HEK293 (cell line): ENCODE measurements around the gene GUCA1C.
A peak's percentile ranks its signal among the peaks of the same experiment; 100 is the strongest.

Source experiments
- CTCF ChIA-PET: fragments of 350-600 bp; formaldehyde crosslinking; extraction: SDS; loops from one replicate; lab custom pipeline; 2021; ENCODE audit warnings: antibody characterized with exemption; lab: Yijun Ruan, JAX
- POLR2A ChIA-PET: fragments of 300-600 bp; formaldehyde crosslinking; extraction: SDS; loops from one replicate; lab custom pipeline; 2020; ENCODE audit warnings: antibody characterized with exemption, inconsistent platforms; lab: Yijun Ruan, JAX
- H3K27ac ChIP-seq: fragments of 200-500 bp; sonication (Bioruptor generic); 2 replicates; pipeline ENCODE4 v1.5.1; 2014; ENCODE audit warnings: low read depth, low read length, control low read depth, inconsistent platforms; ENCODE audit errors: extremely low read depth
- H3K36me3 ChIP-seq, 2 experiments: fragments of 200-500 bp in 1 of 2; sonication (Bioruptor generic) in 1 of 2; 1 replicate in 1 of 2; 2 replicates in 1 of 2; pipeline ENCODE4 v1.5.1; 2014 to 2017; ENCODE audit warnings: inconsistent platforms in 2 of 2, low read length in 2 of 2; ENCODE audit not compliant: control insufficient read depth in 2 of 2, insufficient read depth in 1 of 2
- H3K4me1 ChIP-seq: fragments of 200-500 bp; sonication (Bioruptor generic); 2 replicates; pipeline ENCODE4 v1.5.1; 2014; ENCODE audit warnings: mild to moderate bottlenecking, low read length, inconsistent platforms; ENCODE audit not compliant: control insufficient read depth, insufficient read depth
- H3K4me3 ChIP-seq: 2 replicates; pipeline ENCODE4 v1.5.1; 2011; ENCODE audit warnings: low read depth, mild to moderate bottlenecking, control low read depth, low read length, moderate library complexity
- H3K9me3 ChIP-seq: fragments of 200-500 bp; sonication (Bioruptor generic); 2 replicates; pipeline ENCODE4 v1.5.1; 2014; ENCODE audit warnings: low read depth, low read length, inconsistent platforms; ENCODE audit not compliant: control insufficient read depth, insufficient read depth
- GFI1B ChIP-seq: fragments of 450-650 bp; formaldehyde crosslinking; IDR thresholded peaks from 2 replicates; pipeline ENCODE4 v1.5.1; 2016; ENCODE audit warnings: missing biosample characterization, missing genetic modification characterization
- KLF7 ChIP-seq: fragments of 450-650 bp; formaldehyde crosslinking; IDR thresholded peaks from 2 replicates; pipeline ENCODE4 v1.5.1; 2016; ENCODE audit warnings: missing biosample characterization, missing genetic modification characterization, borderline replicate concordance
- KLF9 ChIP-seq: fragments of 450-650 bp; formaldehyde crosslinking; IDR thresholded peaks from 2 replicates; pipeline ENCODE4 v1.5.1; 2016; ENCODE audit warnings: missing biosample characterization, missing genetic modification characterization, low read depth
- REPIN1 ChIP-seq: fragments of 450-650 bp; formaldehyde crosslinking; IDR thresholded peaks from 2 replicates; pipeline ENCODE4 v1.5.1; 2017; ENCODE audit warnings: missing biosample characterization, missing genetic modification characterization, low read depth
- SCRT2 ChIP-seq: fragments of 450-650 bp; formaldehyde crosslinking; IDR thresholded peaks from 2 replicates; pipeline ENCODE4 v1.5.1; 2016; ENCODE audit warnings: missing biosample characterization, missing genetic modification characterization
- WT1 ChIP-seq: fragments of 450-650 bp; formaldehyde crosslinking; IDR thresholded peaks from 2 replicates; pipeline ENCODE4 v1.5.1; 2016; ENCODE audit warnings: missing biosample characterization, missing genetic modification characterization
- ZBTB21 ChIP-seq: fragments of 450-650 bp; formaldehyde crosslinking; IDR thresholded peaks from 2 replicates; pipeline ENCODE4 v1.5.1; 2017; ENCODE audit warnings: missing biosample characterization, missing genetic modification characterization
- ZEB2 ChIP-seq: fragments of 450-650 bp; formaldehyde crosslinking; IDR thresholded peaks from 2 replicates; pipeline ENCODE4 v1.5.1; 2016; ENCODE audit warnings: missing biosample characterization, missing genetic modification characterization
- ZNF23 ChIP-seq: fragments of 450-650 bp; formaldehyde crosslinking; IDR thresholded peaks from 2 replicates; pipeline ENCODE4 v1.5.1; 2016; ENCODE audit warnings: missing biosample characterization, missing genetic modification characterization, borderline replicate concordance
- ZNF292 ChIP-seq: fragments of 450-650 bp; formaldehyde crosslinking; IDR thresholded peaks from 2 replicates; pipeline ENCODE4 v1.5.1; 2016; ENCODE audit warnings: low read depth, missing biosample characterization, missing genetic modification characterization, borderline replicate concordance
- ZNF350 ChIP-seq: fragments of 450-650 bp; formaldehyde crosslinking; IDR thresholded peaks from 2 replicates; pipeline ENCODE4 v1.5.0; 2017; ENCODE audit warnings: missing biosample characterization, mild to moderate bottlenecking, missing genetic modification characterization
- ZNF37A ChIP-seq: fragments of 450-650 bp; IDR thresholded peaks from 2 replicates; pipeline ENCODE4 v1.5.1; 2018; ENCODE audit warnings: missing biosample characterization, missing genetic modification characterization
- ZNF416 ChIP-seq: fragments of 450-650 bp; formaldehyde crosslinking; IDR thresholded peaks from 2 replicates; pipeline ENCODE4 v1.5.1; 2016; ENCODE audit warnings: missing biosample characterization, missing genetic modification characterization
- ZNF501 ChIP-seq: fragments of 450-650 bp; formaldehyde crosslinking; IDR thresholded peaks from 2 replicates; pipeline ENCODE4 v1.5.1; 2016; ENCODE audit warnings: missing biosample characterization, missing genetic modification characterization
- ZNF529 ChIP-seq: fragments of 450-650 bp; formaldehyde crosslinking; IDR thresholded peaks from 2 replicates; pipeline ENCODE4 v1.5.1; 2017; ENCODE audit warnings: missing genetic modification characterization, missing biosample characterization; ENCODE audit not compliant: insufficient replicate concordance
- ZNF548 ChIP-seq: fragments of 450-650 bp; formaldehyde crosslinking; IDR thresholded peaks from 2 replicates; pipeline ENCODE4 v1.5.1; 2016; ENCODE audit warnings: missing biosample characterization, missing genetic modification characterization
- ZNF654 ChIP-seq: fragments of 450-650 bp; formaldehyde crosslinking; IDR thresholded peaks from 2 replicates; pipeline ENCODE4 v1.5.1; 2016; ENCODE audit warnings: low read depth, missing biosample characterization, missing genetic modification characterization
- ZNF658 ChIP-seq: fragments of 450-650 bp; formaldehyde crosslinking; IDR thresholded peaks from 2 replicates; pipeline ENCODE4; 2016; ENCODE audit warnings: missing biosample characterization, missing genetic modification characterization
- ZNF747 ChIP-seq: fragments of 450-650 bp; formaldehyde crosslinking; IDR thresholded peaks from 2 replicates; pipeline ENCODE4 v1.5.1; 2016; ENCODE audit warnings: missing biosample characterization, missing genetic modification characterization
- TF ChIP-seq, protein P1 (sequence below): fragments of 450-650 bp; formaldehyde crosslinking; IDR thresholded peaks from 2 replicates; pipeline ENCODE4 v1.5.1; 2016; ENCODE audit warnings: missing biosample characterization, missing genetic modification characterization
- TF ChIP-seq, protein P2 (sequence below): fragments of 450-650 bp; formaldehyde crosslinking; IDR thresholded peaks from 2 replicates; pipeline ENCODE4 v1.5.1; 2016; ENCODE audit warnings: missing biosample characterization, missing genetic modification characterization, low read depth
- TF ChIP-seq, protein P3 (sequence below): fragments of 450-650 bp; formaldehyde crosslinking; IDR thresholded peaks from 2 replicates; pipeline ENCODE4 v1.5.1; 2016; ENCODE audit warnings: missing biosample characterization, missing genetic modification characterization, borderline replicate concordance
- TF ChIP-seq, protein P4 (sequence below): fragments of 450-650 bp; formaldehyde crosslinking; IDR thresholded peaks from 2 replicates; pipeline ENCODE4 v1.5.1; 2017; ENCODE audit warnings: missing biosample characterization, missing genetic modification characterization

GUCA1C gene

DNA sequence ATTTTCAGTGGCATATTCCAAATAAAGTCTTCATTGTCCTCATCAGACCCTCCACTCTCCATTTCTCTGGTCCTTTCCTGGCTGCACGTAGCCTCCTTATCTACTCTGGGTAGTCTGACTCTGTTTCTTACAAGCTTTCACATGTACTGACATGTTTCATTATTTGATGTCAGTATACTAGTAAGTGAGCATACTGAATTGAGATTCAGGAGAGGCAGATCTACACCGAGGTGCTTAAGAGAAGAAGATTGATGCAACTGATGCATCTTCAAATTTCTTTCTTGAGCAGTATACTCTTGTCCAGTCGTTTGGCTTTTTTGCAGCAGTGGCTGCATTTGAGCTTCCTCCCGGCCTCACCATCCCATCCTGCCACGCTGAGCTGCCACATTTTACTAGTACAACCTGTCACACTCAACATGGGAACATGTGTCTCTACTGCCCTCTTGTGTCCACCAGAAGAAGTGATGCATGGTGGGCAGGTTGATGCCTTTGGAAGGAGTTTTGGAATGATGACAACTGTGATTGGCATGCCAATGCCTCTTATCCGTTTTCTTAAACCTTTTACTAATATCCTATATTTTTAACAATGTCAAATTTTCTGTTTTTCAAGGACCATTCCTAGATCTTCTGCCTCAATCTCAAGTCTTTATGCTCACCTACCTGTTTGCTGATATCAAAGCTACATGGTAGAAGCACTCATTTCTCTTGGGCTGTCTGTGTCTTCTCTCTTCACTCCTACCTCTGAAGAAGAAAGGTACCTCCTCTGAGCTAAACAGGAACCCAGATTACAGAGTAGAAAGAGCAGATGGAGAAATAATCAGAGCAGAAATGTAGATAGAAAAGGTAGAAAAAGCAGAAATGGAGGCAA is 38.7 kb downstream of the GUCA1C start:
- no peaks in the 10 kb centered on the region for H3K36me3 ChIP-seq
- TF ChIP-seq, protein P1, sequence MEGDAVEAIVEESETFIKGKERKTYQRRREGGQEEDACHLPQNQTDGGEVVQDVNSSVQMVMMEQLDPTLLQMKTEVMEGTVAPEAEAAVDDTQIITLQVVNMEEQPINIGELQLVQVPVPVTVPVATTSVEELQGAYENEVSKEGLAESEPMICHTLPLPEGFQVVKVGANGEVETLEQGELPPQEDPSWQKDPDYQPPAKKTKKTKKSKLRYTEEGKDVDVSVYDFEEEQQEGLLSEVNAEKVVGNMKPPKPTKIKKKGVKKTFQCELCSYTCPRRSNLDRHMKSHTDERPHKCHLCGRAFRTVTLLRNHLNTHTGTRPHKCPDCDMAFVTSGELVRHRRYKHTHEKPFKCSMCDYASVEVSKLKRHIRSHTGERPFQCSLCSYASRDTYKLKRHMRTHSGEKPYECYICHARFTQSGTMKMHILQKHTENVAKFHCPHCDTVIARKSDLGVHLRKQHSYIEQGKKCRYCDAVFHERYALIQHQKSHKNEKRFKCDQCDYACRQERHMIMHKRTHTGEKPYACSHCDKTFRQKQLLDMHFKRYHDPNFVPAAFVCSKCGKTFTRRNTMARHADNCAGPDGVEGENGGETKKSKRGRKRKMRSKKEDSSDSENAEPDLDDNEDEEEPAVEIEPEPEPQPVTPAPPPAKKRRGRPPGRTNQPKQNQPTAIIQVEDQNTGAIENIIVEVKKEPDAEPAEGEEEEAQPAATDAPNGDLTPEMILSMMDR (tag by site-specific recombination): peak; percentile 50
- TF ChIP-seq ZNF658 (tag by site-specific recombination): no peak
- TF ChIP-seq SCRT2 (tag by site-specific recombination): peak; percentile 66
- TF ChIP-seq ZNF654 (tag by site-specific recombination): peak; percentile 75
- H3K27ac ChIP-seq: no peak overlapping the region
- no peak overlapping the region for H3K4me3 ChIP-seq
- H3K9me3 ChIP-seq: no peaks in the 10 kb centered on the region
- ChIA-PET CTCF (interaction anchor here (0.6 to 1.7 kb wide), 27 partner anchors 10 to 1239 kb away, joined by 3 to 10 read pairs (median 3); no protein-coding TSS in a partner anchor), POLR2A (no interaction called here)
- no peaks in the 10 kb centered on the region for H3K4me1 ChIP-seq

DNA sequence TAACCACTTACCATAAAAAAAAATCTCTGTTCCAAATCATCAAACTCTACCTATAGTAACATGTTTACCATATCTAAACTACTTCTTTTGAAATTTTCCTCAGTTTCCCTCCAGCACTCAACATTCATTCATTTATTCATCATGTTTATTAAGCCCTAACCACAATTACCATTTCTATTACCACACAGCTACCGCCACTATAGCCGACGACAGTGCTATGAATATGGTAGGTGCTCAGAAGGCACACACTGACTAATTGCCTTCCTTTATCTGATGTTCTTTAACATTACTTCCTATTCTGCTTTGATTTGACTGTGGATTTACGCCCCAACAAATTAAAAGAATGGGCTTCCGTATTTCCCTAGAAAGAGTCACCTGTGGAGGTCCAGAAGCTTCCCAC is 43.9 kb downstream of the GUCA1C start:
- ChIA-PET POLR2A (no interaction called here), CTCF (no interaction called here)
- no peaks in the 10 kb centered on the region for H3K4me1 ChIP-seq
- H3K4me3 ChIP-seq: no peak overlapping the region
- no peaks in the 10 kb centered on the region for H3K9me3 ChIP-seq
- H3K36me3 ChIP-seq: no peaks in the 10 kb centered on the region
- TF ChIP-seq ZNF501 (tag by site-specific recombination): no peak
- no peak for TF ChIP-seq ZNF23
- TF ChIP-seq, protein P2, sequence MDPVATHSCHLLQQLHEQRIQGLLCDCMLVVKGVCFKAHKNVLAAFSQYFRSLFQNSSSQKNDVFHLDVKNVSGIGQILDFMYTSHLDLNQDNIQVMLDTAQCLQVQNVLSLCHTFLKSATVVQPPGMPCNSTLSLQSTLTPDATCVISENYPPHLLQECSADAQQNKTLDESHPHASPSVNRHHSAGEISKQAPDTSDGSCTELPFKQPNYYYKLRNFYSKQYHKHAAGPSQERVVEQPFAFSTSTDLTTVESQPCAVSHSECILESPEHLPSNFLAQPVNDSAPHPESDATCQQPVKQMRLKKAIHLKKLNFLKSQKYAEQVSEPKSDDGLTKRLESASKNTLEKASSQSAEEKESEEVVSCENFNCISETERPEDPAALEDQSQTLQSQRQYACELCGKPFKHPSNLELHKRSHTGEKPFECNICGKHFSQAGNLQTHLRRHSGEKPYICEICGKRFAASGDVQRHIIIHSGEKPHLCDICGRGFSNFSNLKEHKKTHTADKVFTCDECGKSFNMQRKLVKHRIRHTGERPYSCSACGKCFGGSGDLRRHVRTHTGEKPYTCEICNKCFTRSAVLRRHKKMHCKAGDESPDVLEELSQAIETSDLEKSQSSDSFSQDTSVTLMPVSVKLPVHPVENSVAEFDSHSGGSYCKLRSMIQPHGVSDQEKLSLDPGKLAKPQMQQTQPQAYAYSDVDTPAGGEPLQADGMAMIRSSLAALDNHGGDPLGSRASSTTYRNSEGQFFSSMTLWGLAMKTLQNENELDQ (tag by site-specific recombination): no peak
- no peak for TF ChIP-seq REPIN1 (tag by site-specific recombination)
- TF ChIP-seq ZNF350 (tag by site-specific recombination): no peak
- no peak for TF ChIP-seq ZNF747 (tag by site-specific recombination)
- TF ChIP-seq KLF9 (tag by site-specific recombination): no peak
- no peak for TF ChIP-seq ZEB2
- TF ChIP-seq ZBTB21: no peak
- no peak for TF ChIP-seq GFI1B (tag by site-specific recombination)
- TF ChIP-seq ZNF529: no peak
- TF ChIP-seq, protein P3, sequence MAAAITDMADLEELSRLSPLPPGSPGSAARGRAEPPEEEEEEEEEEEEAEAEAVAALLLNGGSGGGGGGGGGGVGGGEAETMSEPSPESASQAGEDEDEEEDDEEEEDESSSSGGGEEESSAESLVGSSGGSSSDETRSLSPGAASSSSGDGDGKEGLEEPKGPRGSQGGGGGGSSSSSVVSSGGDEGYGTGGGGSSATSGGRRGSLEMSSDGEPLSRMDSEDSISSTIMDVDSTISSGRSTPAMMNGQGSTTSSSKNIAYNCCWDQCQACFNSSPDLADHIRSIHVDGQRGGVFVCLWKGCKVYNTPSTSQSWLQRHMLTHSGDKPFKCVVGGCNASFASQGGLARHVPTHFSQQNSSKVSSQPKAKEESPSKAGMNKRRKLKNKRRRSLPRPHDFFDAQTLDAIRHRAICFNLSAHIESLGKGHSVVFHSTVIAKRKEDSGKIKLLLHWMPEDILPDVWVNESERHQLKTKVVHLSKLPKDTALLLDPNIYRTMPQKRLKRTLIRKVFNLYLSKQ (tag by site-specific recombination): no peak
- no peak for TF ChIP-seq ZNF416 (tag by site-specific recombination)
- TF ChIP-seq ZNF548 (tag by site-specific recombination): no peak
- no peak for TF ChIP-seq ZNF292 (tag by site-specific recombination)
- TF ChIP-seq KLF7 (tag by site-specific recombination): no peak
- TF ChIP-seq, protein P4, sequence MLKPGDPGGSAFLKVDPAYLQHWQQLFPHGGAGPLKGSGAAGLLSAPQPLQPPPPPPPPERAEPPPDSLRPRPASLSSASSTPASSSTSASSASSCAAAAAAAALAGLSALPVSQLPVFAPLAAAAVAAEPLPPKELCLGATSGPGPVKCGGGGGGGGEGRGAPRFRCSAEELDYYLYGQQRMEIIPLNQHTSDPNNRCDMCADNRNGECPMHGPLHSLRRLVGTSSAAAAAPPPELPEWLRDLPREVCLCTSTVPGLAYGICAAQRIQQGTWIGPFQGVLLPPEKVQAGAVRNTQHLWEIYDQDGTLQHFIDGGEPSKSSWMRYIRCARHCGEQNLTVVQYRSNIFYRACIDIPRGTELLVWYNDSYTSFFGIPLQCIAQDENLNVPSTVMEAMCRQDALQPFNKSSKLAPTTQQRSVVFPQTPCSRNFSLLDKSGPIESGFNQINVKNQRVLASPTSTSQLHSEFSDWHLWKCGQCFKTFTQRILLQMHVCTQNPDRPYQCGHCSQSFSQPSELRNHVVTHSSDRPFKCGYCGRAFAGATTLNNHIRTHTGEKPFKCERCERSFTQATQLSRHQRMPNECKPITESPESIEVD (tag by site-specific recombination): no peak
- TF ChIP-seq WT1 (tag by site-specific recombination): no peak
- no peak for TF ChIP-seq ZNF37A
- no peak overlapping the region for H3K27ac ChIP-seq
